ENCODE results near the gene CLEC16A. TPM values are rescaled to one million over a fixed set of nuclear protein-coding genes. Genes with fewer than 3 reads are reported as not detected.

CLEC16A gene
- polyA plus RNA-seq, 3 donors = 3.4 to 12.0 (median 5.8) TPM

GRCh38 chr16:11046382-11046931 is 102.1 kb downstream of the CLEC16A start:
- Histone ChIP-seq H3K4me2 (replicated peaks; ENCODE audit: extremely low read depth, low read length, poor library complexity, severe bottlenecking) (no peak overlapping the region), H3K9me3 (replicated peaks in 1 of 2; ENCODE audit: control insufficient read depth in 1 of 2, insufficient read depth in 1 of 2, low read length in 2 of 2) (no peaks in the 10 kb centered on the region), H4K20me1 (ENCODE audit: insufficient read depth, low read length) (no peaks in the 10 kb centered on the region), H3K4me3 (replicated peaks in 1 of 3; ENCODE audit: low read depth in 2 of 3, low read length in 3 of 3) (no peak overlapping the region), H3K79me2 (ENCODE audit: insufficient read depth, low read length) (no peaks in the 10 kb centered on the region), H3K4me1 (ENCODE audit: control insufficient read depth in 1 of 2, insufficient read depth in 2 of 2, low read length in 2 of 2) (peaks cover 10% of the 10 kb centered on the region in 2 donors), H3K27ac (ENCODE audit: low read depth in 1 of 2, low read length in 2 of 2) (no peak overlapping the region), H3K27me3 (ENCODE audit: control insufficient read depth in 2 of 2, insufficient read depth in 2 of 2, low read length in 2 of 2) (no peaks in the 10 kb centered on the region), H2AFZ (ENCODE audit: insufficient read depth, low read depth, low read length, poor library complexity, severe bottlenecking) (no peak overlapping the region), H3K9ac (ENCODE audit: insufficient read depth, low read length, poor library complexity, severe bottlenecking) (no peak overlapping the region), H3K36me3 (replicated peaks in 1 of 2; ENCODE audit: control insufficient read depth in 1 of 2, insufficient read depth in 2 of 2, low read length in 2 of 2) (peaks cover 55 to 87% of the 10 kb centered on the region in 2 donors)
- 100% methylated on average over 1 of the region's 5 CpGs for WGBS (ENCODE audit: insufficient coverage)
- DNase-seq = no peak
- peaks cover 80 to 84% of the 10 kb centered on the region in 2 donors for H3K36me3 Mint-ChIP-seq
- peaks cover 19% of the 10 kb centered on the region for H3K4me1 Mint-ChIP-seq
- intact Hi-C loops (cut with micrococcal nuclease) = no loop called here
- no peaks in the 10 kb centered on the region for H3K9me3 Mint-ChIP-seq
- H3K4me3 Mint-ChIP-seq = no peak overlapping the region
- H3K27me3 Mint-ChIP-seq (ENCODE audit: low read depth in 3 of 3) = peaks cover 0 to 5% (median 4%) of the 10 kb centered on the region in 3 donors
- TF ChIP-seq CTCF (IDR thresholded peaks at IDR 0.05) = no peak
- no peak overlapping the region for H3K27ac Mint-ChIP-seq

DNA sequence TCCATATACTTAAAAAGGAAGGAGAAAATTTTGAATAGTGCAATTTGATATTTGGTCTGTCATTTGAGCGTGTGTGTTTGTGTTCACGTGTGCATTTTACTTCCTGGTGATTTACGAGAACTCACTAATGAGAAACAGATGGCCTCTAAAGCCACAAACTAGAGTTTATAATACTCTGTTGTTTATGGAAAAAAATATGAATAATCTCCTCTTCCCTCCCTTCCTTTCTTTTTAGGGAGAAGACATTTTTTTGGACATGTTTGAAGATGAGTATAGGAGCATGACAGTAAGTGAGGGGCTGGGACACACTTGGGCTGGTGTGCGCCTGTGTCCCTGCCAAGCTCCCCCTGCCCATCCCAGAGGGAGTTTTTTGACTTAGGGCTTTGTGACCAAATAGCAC is 102.7 kb downstream of the CLEC16A start:
- no peak overlapping the region for H3K4me3 Mint-ChIP-seq
- Histone ChIP-seq H3K4me2 (replicated peaks; ENCODE audit: extremely low read depth, low read length, poor library complexity, severe bottlenecking) (no peak overlapping the region), H3K27me3 (ENCODE audit: control insufficient read depth in 2 of 2, insufficient read depth in 2 of 2, low read length in 2 of 2) (no peaks in the 10 kb centered on the region), H3K27ac (ENCODE audit: low read depth in 1 of 2, low read length in 2 of 2) (no peak overlapping the region), H4K20me1 (ENCODE audit: insufficient read depth, low read length) (no peaks in the 10 kb centered on the region), H3K9ac (ENCODE audit: insufficient read depth, low read length, poor library complexity, severe bottlenecking) (no peak overlapping the region), H3K79me2 (ENCODE audit: insufficient read depth, low read length) (no peaks in the 10 kb centered on the region), H3K4me1 (ENCODE audit: control insufficient read depth in 1 of 2, insufficient read depth in 2 of 2, low read length in 2 of 2) (peaks cover 15 to 16% of the 10 kb centered on the region in 2 donors), H3K9me3 (replicated peaks in 1 of 2; ENCODE audit: control insufficient read depth in 1 of 2, insufficient read depth in 1 of 2, low read length in 2 of 2) (no peaks in the 10 kb centered on the region), H3K36me3 (replicated peaks in 1 of 2; ENCODE audit: control insufficient read depth in 1 of 2, insufficient read depth in 2 of 2, low read length in 2 of 2) (peaks cover 49 to 87% of the 10 kb centered on the region in 2 donors), H3K4me3 (replicated peaks in 1 of 3; ENCODE audit: low read depth in 2 of 3, low read length in 3 of 3) (no peak overlapping the region), H2AFZ (ENCODE audit: insufficient read depth, low read depth, low read length, poor library complexity, severe bottlenecking) (no peak overlapping the region)
- no peaks in the 10 kb centered on the region for H3K9me3 Mint-ChIP-seq
- H3K27ac Mint-ChIP-seq = no peak overlapping the region
- 100% methylated on average over 1 of the region's 4 CpGs for WGBS (ENCODE audit: insufficient coverage)
- H3K4me1 Mint-ChIP-seq = peaks cover 25% of the 10 kb centered on the region
- DNase-seq = no peak
- TF ChIP-seq CTCF (IDR thresholded peaks at IDR 0.05) = no peak
- peaks cover 79 to 82% of the 10 kb centered on the region in 2 donors for H3K36me3 Mint-ChIP-seq
- peaks cover 0 to 5% (median 4%) of the 10 kb centered on the region in 3 donors for H3K27me3 Mint-ChIP-seq (ENCODE audit: low read depth in 3 of 3)
- intact Hi-C loops (cut with micrococcal nuclease) = no loop called here

Measured in CD14-positive monocyte (primary cell).